ENCODE data around the gene ADAMTS17. TPM values are rescaled to one million over a fixed set of nuclear protein-coding genes. Genes with fewer than 3 reads are reported as not detected.
A peak's percentile ranks its signal among the peaks of the same experiment; 100 is the strongest.

Gene ADAMTS17
- total and polyA plus RNA-seq, 9 donors: 3.1 to 8.2 (median 5.2) TPM

- Histone ChIP-seq H3K27ac (ENCODE audit: low read length) (no peak overlapping the region), H3K36me3 (ENCODE audit: control insufficient read depth, insufficient read depth, low read length) (no peaks in the 10 kb centered on the region), H3K27me3 (ENCODE audit: control insufficient read depth, insufficient read depth, low read length) (peaks cover 2% of the 10 kb centered on the region), H3K9me3 (replicated peaks; ENCODE audit: control insufficient read depth, low read depth, low read length) (no peaks in the 10 kb centered on the region), H3K4me1 (ENCODE audit: control insufficient read depth, insufficient read depth, low read length) (peaks cover 23% of the 10 kb centered on the region), H3K4me3 (ENCODE audit: low read length) (no peak overlapping the region)
- WGBS (ENCODE audit: insufficient coverage): 100% methylated on average over 3 of the region's 5 CpGs
- peak; percentile 82 for DNase-seq
Measured at GRCh38 chr15:100033140-100033857, 308.5 kb downstream of the ADAMTS17 start.

GRCh38 chr15:100032358-100033085 lies 309.3 kb downstream of the ADAMTS17 start:
- peaks cover 4% of the 10 kb centered on the region for H3K27me3 ChIP-seq (ENCODE audit: control insufficient read depth, insufficient read depth, low read length)
- H3K36me3 ChIP-seq (ENCODE audit: control insufficient read depth, insufficient read depth, low read length): no peaks in the 10 kb centered on the region
- WGBS (ENCODE audit: insufficient coverage): 25% methylated on average over 8 of the region's 10 CpGs
- peak overlapping the region; percentile 31 for H3K27ac ChIP-seq (ENCODE audit: low read length)
- peaks cover 6% of the 10 kb centered on the region for H3K9me3 ChIP-seq (replicated peaks; ENCODE audit: control insufficient read depth, low read depth, low read length)
- H3K4me1 ChIP-seq (ENCODE audit: control insufficient read depth, insufficient read depth, low read length): peaks cover 23% of the 10 kb centered on the region
- H3K4me3 ChIP-seq (ENCODE audit: low read length): no peak overlapping the region
- peak; percentile 82 for DNase-seq

- Histone ChIP-seq H3K27ac (ENCODE audit: low read length) (no peak overlapping the region), H3K36me3 (ENCODE audit: control insufficient read depth, insufficient read depth, low read length) (no peaks in the 10 kb centered on the region), H3K9me3 (replicated peaks; ENCODE audit: control insufficient read depth, low read depth, low read length) (peaks cover 10% of the 10 kb centered on the region), H3K4me1 (ENCODE audit: control insufficient read depth, insufficient read depth, low read length) (peaks cover 23% of the 10 kb centered on the region), H3K27me3 (ENCODE audit: control insufficient read depth, insufficient read depth, low read length) (peaks cover 4% of the 10 kb centered on the region), H3K4me3 (ENCODE audit: low read length) (no peak overlapping the region)
- WGBS (ENCODE audit: insufficient coverage): 94% methylated on average over 3 of the region's 10 CpGs
- DNase-seq: no peak
Measured at GRCh38 chr15:100031665-100032357, 310.0 kb downstream of the ADAMTS17 start.

DNA sequence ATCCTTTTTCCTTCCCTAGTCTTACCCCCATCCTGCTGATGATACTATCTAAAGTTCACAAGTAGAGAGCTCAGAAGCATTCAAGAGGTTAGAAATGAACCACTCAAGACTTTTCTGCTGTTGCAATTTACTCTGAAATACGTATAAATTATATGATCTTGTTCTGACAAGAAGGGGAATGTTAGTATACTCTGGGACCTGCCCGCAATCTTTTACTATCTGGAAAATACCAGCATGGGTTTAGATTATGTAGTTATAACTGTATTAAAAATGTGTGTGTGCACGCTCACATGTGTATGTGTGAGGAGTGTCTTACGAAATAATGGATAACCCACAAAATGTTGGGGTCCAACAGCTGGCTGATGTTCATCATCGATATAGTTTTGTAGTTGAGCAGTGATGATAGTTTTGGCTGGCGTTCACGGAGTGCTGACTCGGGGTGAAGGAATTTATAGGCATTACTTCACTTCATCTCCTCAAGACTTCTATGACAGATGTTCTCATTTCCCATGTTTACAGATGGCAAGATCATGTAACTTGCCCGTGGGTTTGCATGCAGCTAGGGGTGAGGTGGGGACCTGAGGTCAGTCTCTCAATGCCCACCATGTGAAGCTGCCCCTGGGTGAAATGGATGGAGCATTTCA lies 311.1 kb downstream of the ADAMTS17 start:
- Histone ChIP-seq H3K4me3 (ENCODE audit: low read length) (no peak overlapping the region), H3K4me1 (ENCODE audit: control insufficient read depth, insufficient read depth, low read length) (peaks cover 23% of the 10 kb centered on the region), H3K27ac (ENCODE audit: low read length) (no peak overlapping the region), H3K9me3 (replicated peaks; ENCODE audit: control insufficient read depth, low read depth, low read length) (peaks cover 10% of the 10 kb centered on the region), H3K27me3 (ENCODE audit: control insufficient read depth, insufficient read depth, low read length) (peaks cover 2% of the 10 kb centered on the region), H3K36me3 (ENCODE audit: control insufficient read depth, insufficient read depth, low read length) (no peaks in the 10 kb centered on the region)
- 91% methylated on average over 2 of the region's 9 CpGs for WGBS (ENCODE audit: insufficient coverage)
- no peak for DNase-seq

- DNase-seq: no peak
- H3K9me3 ChIP-seq (replicated peaks; ENCODE audit: control insufficient read depth, low read depth, low read length): peaks cover 10% of the 10 kb centered on the region
- peaks cover 19% of the 10 kb centered on the region for H3K4me1 ChIP-seq (ENCODE audit: control insufficient read depth, insufficient read depth, low read length)
- H3K36me3 ChIP-seq (ENCODE audit: control insufficient read depth, insufficient read depth, low read length): no peaks in the 10 kb centered on the region
- H3K27me3 ChIP-seq (ENCODE audit: control insufficient read depth, insufficient read depth, low read length): peaks cover 2% of the 10 kb centered on the region
- no peak overlapping the region for H3K4me3 ChIP-seq (ENCODE audit: low read length)
- 66% methylated on average over 9 of the region's 9 CpGs for WGBS (ENCODE audit: insufficient coverage)
- no peak overlapping the region for H3K27ac ChIP-seq (ENCODE audit: low read length)
Measured at GRCh38 chr15:100029868-100030479, 311.8 kb downstream of the ADAMTS17 start.

DNA sequence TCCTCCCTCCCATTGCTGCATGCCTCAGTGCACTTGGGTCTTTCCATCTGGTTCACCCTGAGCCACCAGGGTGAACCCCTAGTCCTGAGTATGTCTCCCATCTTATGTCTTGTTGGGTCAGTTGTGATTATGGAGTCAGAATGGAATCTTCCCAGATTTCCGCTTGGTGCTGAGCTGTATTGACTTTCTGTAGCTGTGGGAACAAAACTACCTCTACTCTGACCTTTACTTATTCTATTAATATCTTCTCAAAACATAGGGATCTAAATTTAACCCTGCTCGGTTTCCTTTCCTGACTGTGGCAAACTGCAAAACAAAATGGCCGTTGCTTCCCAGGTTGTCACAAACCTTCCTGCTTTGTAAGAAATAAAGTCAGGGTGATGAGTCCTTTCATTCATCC lies 312.7 kb downstream of the ADAMTS17 start:
- Histone ChIP-seq H3K4me3 (ENCODE audit: low read length) (no peak overlapping the region), H3K4me1 (ENCODE audit: control insufficient read depth, insufficient read depth, low read length) (peaks cover 17% of the 10 kb centered on the region), H3K9me3 (replicated peaks; ENCODE audit: control insufficient read depth, low read depth, low read length) (peaks cover 10% of the 10 kb centered on the region), H3K27ac (ENCODE audit: low read length) (no peak overlapping the region), H3K36me3 (ENCODE audit: control insufficient read depth, insufficient read depth, low read length) (no peaks in the 10 kb centered on the region), H3K27me3 (ENCODE audit: control insufficient read depth, insufficient read depth, low read length) (peaks cover 2% of the 10 kb centered on the region)
- 100% methylated on average over 1 of the region's 3 CpGs for WGBS (ENCODE audit: insufficient coverage)
- no peak for DNase-seq

DNA sequence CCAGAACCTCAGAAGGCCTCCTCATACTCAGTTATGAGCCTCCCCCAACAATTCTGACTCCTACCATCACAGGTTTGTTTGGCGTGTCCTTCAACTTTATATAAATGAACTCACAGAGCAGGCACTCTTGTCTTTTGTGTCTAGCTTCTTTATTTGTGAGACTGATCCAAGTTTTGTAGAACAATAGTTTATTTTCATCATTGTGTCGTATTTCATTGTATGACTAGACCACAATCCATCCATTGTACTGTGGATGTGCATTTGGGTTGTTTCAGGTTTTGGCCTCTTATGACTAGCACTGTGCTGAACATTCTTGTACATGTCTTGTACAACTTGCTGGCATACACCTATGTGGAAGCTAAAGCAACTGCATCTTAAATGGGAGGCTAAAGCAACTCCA lies 315.7 kb downstream of the ADAMTS17 start:
- Histone ChIP-seq H3K27ac (ENCODE audit: low read length) (no peak overlapping the region), H3K4me1 (ENCODE audit: control insufficient read depth, insufficient read depth, low read length) (peaks cover 15% of the 10 kb centered on the region), H3K9me3 (replicated peaks; ENCODE audit: control insufficient read depth, low read depth, low read length) (peaks cover 10% of the 10 kb centered on the region), H3K4me3 (ENCODE audit: low read length) (no peak overlapping the region), H3K27me3 (ENCODE audit: control insufficient read depth, insufficient read depth, low read length) (peaks cover 2% of the 10 kb centered on the region), H3K36me3 (ENCODE audit: control insufficient read depth, insufficient read depth, low read length) (no peaks in the 10 kb centered on the region)
- no CpG with 5 or more reads among the region's 2 CpGs for WGBS (ENCODE audit: insufficient coverage)
- DNase-seq: no peak

DNA sequence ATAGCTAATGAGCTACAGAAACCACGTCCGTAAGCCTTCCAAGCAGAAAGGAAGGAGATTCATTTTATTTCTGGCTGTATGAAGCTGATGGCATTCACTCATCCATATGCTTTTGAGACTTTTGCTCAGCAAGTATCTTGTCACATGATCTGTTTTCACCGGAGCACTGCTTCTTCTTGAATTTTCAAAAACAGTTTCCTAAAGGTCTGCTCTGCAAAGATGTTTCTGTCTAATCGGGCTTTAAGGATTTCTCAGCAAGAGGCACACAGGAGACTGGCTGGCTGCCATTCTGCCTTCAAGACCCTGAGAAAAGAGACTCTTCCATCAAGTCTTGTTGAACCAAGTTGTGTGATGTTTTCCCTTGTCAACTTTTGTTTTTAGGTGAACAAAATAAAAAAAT lies 319.0 kb downstream of the ADAMTS17 start:
- WGBS (ENCODE audit: insufficient coverage): 0% methylated on average over 2 of the region's 4 CpGs

DNA sequence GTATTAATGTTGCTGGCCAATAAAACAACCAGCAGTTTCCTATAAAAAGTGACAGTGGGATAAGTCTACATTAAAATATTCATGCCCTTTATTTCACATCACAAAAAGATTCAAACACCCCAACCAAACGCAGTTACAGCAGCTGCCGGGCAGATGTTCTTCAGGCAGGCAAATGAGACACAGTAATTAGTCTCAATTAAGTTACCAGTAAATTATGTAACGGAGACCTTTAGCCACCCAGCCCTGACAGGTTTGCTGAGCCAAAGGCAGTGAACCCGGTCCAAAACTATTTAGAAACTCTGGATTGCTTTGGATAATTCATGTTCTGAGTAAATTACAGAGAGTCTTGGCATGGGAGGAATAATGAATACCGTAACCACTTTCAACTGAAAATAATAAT lies 319.4 kb downstream of the ADAMTS17 start:
- no peak overlapping the region for H3K27ac ChIP-seq (ENCODE audit: low read length)
- H3K36me3 ChIP-seq (ENCODE audit: control insufficient read depth, insufficient read depth, low read length): no peaks in the 10 kb centered on the region
- peak; percentile 55 for DNase-seq
- H3K9me3 ChIP-seq (replicated peaks; ENCODE audit: control insufficient read depth, low read depth, low read length): peaks cover 3% of the 10 kb centered on the region
- no CpG with 5 or more reads among the region's 5 CpGs for WGBS (ENCODE audit: insufficient coverage)
- no peak overlapping the region for H3K4me3 ChIP-seq (ENCODE audit: low read length)
- peaks cover 33% of the 10 kb centered on the region for H3K4me1 ChIP-seq (ENCODE audit: control insufficient read depth, insufficient read depth, low read length)
- no peaks in the 10 kb centered on the region for H3K27me3 ChIP-seq (ENCODE audit: control insufficient read depth, insufficient read depth, low read length)

More for the DNA sequence above, 319.0 kb downstream of the ADAMTS17 start:
- Histone ChIP-seq H3K36me3 (ENCODE audit: control insufficient read depth, insufficient read depth, low read length) (no peaks in the 10 kb centered on the region), H3K4me1 (ENCODE audit: control insufficient read depth, insufficient read depth, low read length) (peaks cover 33% of the 10 kb centered on the region), H3K4me3 (ENCODE audit: low read length) (no peak overlapping the region), H3K27me3 (ENCODE audit: control insufficient read depth, insufficient read depth, low read length) (no peaks in the 10 kb centered on the region), H3K27ac (ENCODE audit: low read length) (no peak overlapping the region), H3K9me3 (replicated peaks; ENCODE audit: control insufficient read depth, low read depth, low read length) (peaks cover 7% of the 10 kb centered on the region)
- DNase-seq: peak; percentile 63
